GM18861 (cell line): Measurements from ENCODE around the gene KCP.

Source experiments
- ATAC-seq: cut with Tn5 transposase; IDR thresholded peaks from one replicate; pipeline ENCODE4 v1.9.1; 2021; ENCODE audit not compliant: unreplicated experiment

KCP gene

DNA sequence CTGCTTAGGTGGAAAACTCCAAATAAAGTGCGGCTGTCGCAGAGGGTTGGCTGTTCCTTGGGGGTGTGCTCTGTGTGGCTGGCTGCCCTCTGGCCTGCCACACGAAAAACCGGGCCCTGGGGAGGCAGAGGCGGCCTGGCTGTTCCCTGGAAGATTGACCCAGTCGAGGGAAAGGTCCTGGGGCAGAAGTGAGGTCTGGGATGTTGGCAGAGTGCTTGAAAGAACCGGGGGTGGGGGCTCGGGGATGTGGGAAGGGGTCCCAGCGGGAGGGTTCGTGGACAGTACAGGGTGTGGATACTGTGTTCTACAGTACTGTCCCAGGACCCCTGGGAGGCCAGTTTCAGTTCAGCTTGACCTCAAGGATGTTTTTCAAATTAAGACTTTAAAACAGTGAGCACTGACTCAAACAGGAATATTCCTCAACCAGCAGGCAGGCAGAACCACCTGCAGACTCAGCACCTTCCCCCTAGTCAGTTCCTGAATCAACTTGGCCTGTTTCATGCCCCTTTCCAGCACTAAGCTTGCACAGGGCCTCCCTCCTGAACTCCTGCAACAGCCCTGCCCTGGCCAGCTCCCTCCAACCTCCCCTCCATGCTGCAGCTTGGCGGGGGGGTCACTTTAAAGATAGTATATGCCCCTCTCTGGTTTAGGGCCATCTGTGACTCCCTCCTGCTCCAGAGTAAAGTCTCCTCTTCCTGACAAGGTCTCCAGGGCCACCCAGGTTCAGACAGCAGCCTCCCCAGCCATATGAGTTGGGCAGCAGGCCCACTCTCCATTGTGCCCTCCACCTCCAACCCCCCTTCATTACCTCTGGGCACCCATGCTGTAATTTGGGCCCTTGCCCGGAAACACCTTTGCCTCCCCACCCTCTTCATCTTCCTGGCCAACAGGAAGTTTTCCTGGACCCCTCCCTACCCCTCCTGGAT, 51.0 kb downstream of the KCP start:
- ATAC-seq, result no peak

- no peak for ATAC-seq
Measured at GRCh38 chr7:128858380-128859231, 51.9 kb downstream of the KCP start.

GRCh38 chr7:128856001-128856718, 54.3 kb downstream of the KCP start:
- no peak for ATAC-seq

GRCh38 chr7:128855559-128855958, 55.0 kb downstream of the KCP start:
- no peak for ATAC-seq

GRCh38 chr7:128854396-128854795, 56.1 kb downstream of the KCP start:
- no peak for ATAC-seq

GRCh38 chr7:128853799-128854198, 56.7 kb downstream of the KCP start:
- no peak for ATAC-seq

DNA sequence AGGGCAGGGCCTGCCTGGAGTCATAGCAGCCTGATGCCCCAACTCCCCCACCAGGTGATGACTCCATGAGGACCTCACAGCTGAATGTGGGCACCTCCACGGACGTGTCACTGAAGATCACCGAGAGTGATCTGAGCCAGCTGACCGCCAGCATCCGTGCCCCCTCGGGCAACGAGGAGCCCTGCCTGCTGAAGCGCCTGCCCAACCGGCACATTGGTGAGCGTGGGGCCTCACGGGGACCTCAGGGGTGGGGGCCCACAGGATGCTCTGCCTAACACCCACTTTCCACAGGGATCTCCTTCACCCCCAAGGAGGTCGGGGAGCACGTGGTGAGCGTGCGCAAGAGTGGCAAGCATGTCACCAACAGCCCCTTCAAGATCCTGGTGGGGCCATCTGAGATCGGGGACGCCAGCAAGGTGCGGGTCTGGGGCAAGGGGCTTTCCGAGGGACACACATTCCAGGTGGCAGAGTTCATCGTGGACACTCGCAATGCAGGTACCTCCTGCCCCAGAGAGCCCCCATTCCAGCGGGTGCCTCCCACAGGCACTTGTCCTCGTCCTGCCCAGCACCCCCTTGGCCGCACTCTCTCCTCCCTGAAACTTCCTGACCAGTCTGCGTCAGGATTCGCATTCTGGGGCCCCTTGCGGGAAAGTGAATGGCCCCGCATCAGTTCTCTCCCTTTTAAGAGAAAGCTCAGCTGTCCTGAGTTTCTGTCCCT, 57.8 kb downstream of the KCP start:
- ATAC-seq, result no peak

DNA sequence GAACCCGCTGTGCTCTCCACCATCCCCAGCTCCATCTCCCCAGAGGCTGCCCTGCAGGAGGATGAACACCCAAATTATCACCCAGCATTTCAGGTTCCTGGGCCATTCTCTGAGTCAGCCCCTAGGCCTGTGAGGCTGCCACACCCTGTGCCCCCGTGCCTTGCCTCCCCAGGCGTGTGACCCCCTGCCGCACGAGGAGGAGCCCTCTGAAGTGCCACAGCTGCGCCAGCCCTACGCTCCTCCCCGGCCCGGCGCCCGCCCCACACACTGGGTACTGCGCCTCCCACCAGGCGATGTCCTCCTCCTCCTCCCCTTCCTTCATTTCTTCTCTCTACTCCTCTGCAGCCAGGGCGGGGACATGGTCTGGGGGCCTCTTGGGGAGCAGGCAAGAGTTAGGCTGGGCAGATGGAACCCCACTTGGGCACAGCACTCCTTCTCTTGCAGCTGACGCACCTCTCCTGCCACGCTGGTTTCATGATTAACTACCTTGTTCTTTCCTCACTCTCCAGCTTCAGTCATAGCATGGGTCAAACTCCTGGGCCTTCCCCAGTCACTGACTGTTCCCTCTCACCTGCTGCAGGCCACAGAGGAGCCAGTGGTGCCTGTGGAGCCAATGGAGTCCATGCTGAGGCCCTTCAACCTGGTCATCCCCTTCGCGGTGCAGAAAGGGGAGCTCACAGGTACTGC, 60.6 kb downstream of the KCP start:
- ATAC-seq, result no peak

GRCh38 chr7:128849156-128849515, 61.4 kb downstream of the KCP start:
- ATAC-seq, result no peak

DNA sequence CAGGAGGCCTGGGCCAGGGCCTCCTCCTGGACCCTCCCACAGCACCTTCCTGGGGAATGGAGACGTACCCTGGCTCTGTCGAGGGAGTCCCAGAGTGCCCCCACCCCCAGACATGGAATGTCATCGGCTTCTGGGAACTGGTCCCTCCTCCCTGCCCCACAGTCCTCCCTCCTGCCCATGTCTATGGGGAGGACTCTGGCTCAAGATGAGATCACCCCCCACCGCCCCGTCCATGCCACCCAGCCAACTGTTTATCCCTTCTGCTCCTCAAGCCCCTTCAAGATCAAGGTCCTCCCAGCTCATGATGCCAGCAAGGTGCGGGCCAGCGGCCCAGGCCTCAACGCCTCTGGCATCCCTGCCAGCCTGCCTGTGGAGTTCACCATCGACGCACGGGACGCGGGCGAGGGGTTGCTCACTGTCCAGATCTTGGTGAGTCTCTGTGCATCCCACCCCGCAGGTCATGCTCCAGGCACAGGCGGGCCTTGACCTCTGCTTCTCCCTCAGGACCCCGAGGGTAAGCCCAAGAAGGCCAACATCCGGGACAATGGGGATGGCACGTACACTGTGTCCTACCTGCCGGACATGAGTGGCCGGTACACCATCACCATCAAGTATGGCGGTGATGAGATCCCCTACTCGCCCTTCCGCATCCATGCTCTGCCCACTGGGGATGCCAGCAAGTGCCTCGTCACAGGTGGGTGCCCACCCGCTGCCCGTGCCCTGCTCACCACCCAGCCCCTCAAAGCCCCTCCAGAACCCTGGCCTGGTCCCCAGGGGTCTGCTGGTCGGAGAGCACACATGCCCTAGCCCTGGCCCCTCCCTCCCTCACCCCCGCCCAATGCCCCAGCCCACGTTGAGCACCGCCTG, 62.0 kb downstream of the KCP start:
- no peak for ATAC-seq

GRCh38 chr7:128847721-128848211, 62.7 kb downstream of the KCP start:
- ATAC-seq, result no peak

- ATAC-seq, result no peak
Measured at GRCh38 chr7:128846781-128847444, 63.6 kb downstream of the KCP start.

- no peak for ATAC-seq
Measured at GRCh38 chr7:128845987-128846386, 64.5 kb downstream of the KCP start.

DNA sequence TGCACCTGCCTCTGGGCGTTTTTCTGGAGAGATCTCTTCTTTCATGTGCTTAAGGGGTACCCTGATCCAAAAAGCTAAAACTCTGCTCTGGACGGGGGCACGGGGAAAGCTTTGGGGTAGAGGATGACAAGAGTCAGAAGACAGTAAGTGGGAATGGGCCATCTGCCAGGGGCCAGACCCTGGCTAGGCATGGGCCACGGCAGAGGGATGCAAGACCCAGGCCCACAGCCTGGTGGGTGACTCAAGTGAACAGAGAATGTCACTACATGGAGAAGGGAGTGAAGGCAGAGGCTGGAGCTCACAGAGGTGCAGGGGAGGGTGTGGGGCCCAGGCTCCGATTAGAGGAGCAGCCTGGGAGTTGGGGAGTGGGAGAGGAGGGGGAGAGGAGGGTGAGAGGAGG, 65.0 kb downstream of the KCP start:
- ATAC-seq, result no peak

DNA sequence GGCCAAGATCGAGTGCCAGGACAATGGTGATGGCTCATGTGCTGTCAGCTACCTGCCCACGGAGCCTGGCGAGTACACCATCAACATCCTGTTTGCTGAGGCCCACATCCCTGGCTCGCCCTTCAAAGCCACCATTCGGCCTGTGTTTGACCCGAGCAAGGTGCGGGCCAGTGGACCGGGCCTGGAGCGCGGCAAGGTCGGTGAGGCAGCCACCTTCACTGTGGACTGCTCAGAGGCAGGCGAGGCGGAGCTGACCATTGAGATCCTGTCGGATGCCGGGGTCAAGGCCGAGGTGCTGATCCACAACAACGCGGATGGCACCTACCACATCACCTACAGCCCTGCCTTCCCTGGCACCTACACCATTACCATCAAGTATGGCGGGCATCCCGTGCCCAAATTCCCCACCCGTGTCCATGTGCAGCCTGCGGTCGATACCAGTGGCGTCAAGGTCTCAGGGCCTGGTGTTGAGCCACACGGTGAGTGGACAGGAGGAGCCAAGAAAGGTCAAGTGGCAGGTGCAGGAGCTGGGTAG, 65.7 kb downstream of the KCP start:
- no peak for ATAC-seq

- ATAC-seq, result no peak
Measured at GRCh38 chr7:128843938-128844621, 66.4 kb downstream of the KCP start.
